ENCODE results near the gene PLAC9. TPM values are rescaled to one million over a fixed set of nuclear protein-coding genes. Genes with fewer than 3 reads are reported as not detected.

Gene PLAC9
- total and polyA plus RNA-seq, 2 donors (not counting 3 experiments of a cell fraction or from before 2014, with no cell fraction given), result 1.7 to 2.0 TPM

GRCh38 chr10:80187060-80187459 lies 54.5 kb downstream of the PLAC9 start:
- Histone ChIP-seq H4K20me1 (replicated peaks; ENCODE audit: control insufficient read depth, extremely low read depth, insufficient read depth, low read length) (peaks cover 3% of the 10 kb centered on the region), H3K4me3 (replicated peaks in 1 of 3; ENCODE audit: insufficient read depth in 1 of 3, low read depth in 1 of 3, low read length in 3 of 3) (no peak overlapping the region), H3K79me2 (ENCODE audit: control insufficient read depth, insufficient read depth, low read length) (peaks cover 84% of the 10 kb centered on the region), H3K9ac (replicated peaks; ENCODE audit: extremely low read depth, insufficient read depth, low read length) (no peak overlapping the region), H3K9me1 (replicated peaks; ENCODE audit: control insufficient read depth, extremely low read depth, insufficient read depth, low read length) (no peaks in the 10 kb centered on the region), H3K27ac (ENCODE audit: insufficient read depth, low read depth, low read length) (no peak overlapping the region), H3K27me3 (ENCODE audit: control insufficient read depth in 2 of 2, insufficient read depth in 2 of 2, low read length in 2 of 2) (no peaks in the 10 kb centered on the region), H3K4me2 (ENCODE audit: insufficient read depth, low read length) (no peak overlapping the region), H3K36me3 (ENCODE audit: control insufficient read depth in 2 of 2, extremely low read depth in 1 of 2, insufficient read depth in 2 of 2, low read length in 2 of 2) (no peaks in the 10 kb centered on the region), H3K9me3 (replicated peaks; ENCODE audit: control insufficient read depth, insufficient read depth, low read length) (no peaks in the 10 kb centered on the region), H2AFZ (ENCODE audit: low read depth, low read length) (no peak overlapping the region), H3K4me1 (ENCODE audit: control insufficient read depth, extremely low read depth, insufficient read depth, low read length) (no peaks in the 10 kb centered on the region)
- CTCF ChIA-PET, result interaction anchor here (1.0 kb wide), 2 partner anchors 11 to 36 kb away, joined by 3 to 5 read pairs; no protein-coding TSS in a partner anchor
- TF ChIP-seq MAX (IDR thresholded peaks at IDR 0.05; ENCODE audit: insufficient read depth, insufficient read length) (no peak), CTCF (IDR thresholded peaks at IDR 0.05; ENCODE audit: extremely low read depth in 1 of 2, insufficient read depth in 1 of 2, low read depth in 1 of 2, low read length in 2 of 2) (no peak), POLR2A (IDR thresholded peaks at IDR 0.05; ENCODE audit: low read depth, low read length) (no peak), GATA2 (IDR thresholded peaks at IDR 0.05; ENCODE audit: insufficient read depth, insufficient read length, low read depth, low read length) (no peak), JUN (IDR thresholded peaks at IDR 0.05; ENCODE audit: borderline replicate concordance, insufficient read depth, insufficient read length, low read depth) (no peak), EZH2 (IDR thresholded peaks at IDR 0.05; ENCODE audit: borderline replicate concordance, low read depth, low read length, severe bottlenecking) (no peak), FOS (IDR thresholded peaks at IDR 0.05; ENCODE audit: borderline replicate concordance, insufficient read depth, low read length) (no peak), POLR2AphosphoS5 (IDR thresholded peaks at IDR 0.05; ENCODE audit: insufficient read depth, low read depth, low read length) (no peak), MYC (IDR thresholded peaks at IDR 0.05; ENCODE audit: low read depth, low read length) (no peak)
- BruUV-seq (replicated peaks), result no TSS peak
- no peak for DNase-seq (ENCODE audit: low read depth, low spot score)
- intact Hi-C loops (cut with micrococcal nuclease) (no loop called here), dilution Hi-C loops (cut with MboI; ENCODE audit: extremely low pct_ligation_motif_present, low sequenced_read_pairs) (no loop called here)
- POLR2A ChIA-PET, result no interaction called here
- FAIRE-seq, result no peak
